Neuronal stem cell (in vitro differentiated cells): ENCODE measurements around the gene TTC4.

Experiments used
- DNase-seq: peaks from one replicate; pipeline ENCODE4 v3.0.0-alpha.2; 2013; ENCODE audit warnings: low spot score
- H2AFZ ChIP-seq: one replicate; pipeline ENCODE4 v1.6.1; 2013; ENCODE audit warnings: mild to moderate bottlenecking, low read length, inconsistent platforms
- H2AK5ac ChIP-seq: 2 replicates; pipeline ENCODE4 v1.6.1; 2013; ENCODE audit warnings: low read depth, mild to moderate bottlenecking, inconsistent platforms, low read length, moderate library complexity, mixed read lengths
- H2BK120ac ChIP-seq: 2 replicates; pipeline ENCODE4 v1.6.1; 2013; ENCODE audit warnings: low read depth, mild to moderate bottlenecking, inconsistent platforms, low read length, moderate library complexity, mixed read lengths
- H2BK12ac ChIP-seq: one replicate; pipeline ENCODE4 v1.6.1; 2013; ENCODE audit warnings: low read length, inconsistent platforms
- H2BK15ac ChIP-seq: 2 replicates; pipeline ENCODE4 v1.6.1; 2013; ENCODE audit warnings: mild to moderate bottlenecking, low read length, inconsistent platforms, mixed read lengths
- H2BK5ac ChIP-seq: one replicate; pipeline ENCODE4 v1.6.1; 2013; ENCODE audit warnings: inconsistent platforms, mild to moderate bottlenecking, low read length, moderate library complexity
- H3K14ac ChIP-seq: one replicate; pipeline ENCODE4 v1.6.1; 2013; ENCODE audit warnings: low read length, inconsistent platforms
- H3K18ac ChIP-seq: 2 replicates; pipeline ENCODE4 v1.6.1; 2013; ENCODE audit warnings: low read length, inconsistent platforms
- H3K23ac ChIP-seq: 2 replicates; pipeline ENCODE4 v1.6.1; 2013; ENCODE audit warnings: low read depth, mild to moderate bottlenecking, mixed read lengths, low read length, inconsistent platforms; ENCODE audit not compliant: poor library complexity
- H3K27ac ChIP-seq: replicated peaks from 3 replicates; pipeline ENCODE4 v1.5.1; 2013; ENCODE audit warnings: low read length, inconsistent platforms
- H3K27me3 ChIP-seq, 3 experiments: 2 replicates each; pipeline ENCODE4 v1.6.1; 2013; ENCODE audit warnings: low read length in 3 of 3, mild to moderate bottlenecking in 2 of 3, inconsistent platforms in 1 of 3, low read depth in 1 of 3, mixed read lengths in 1 of 3, moderate library complexity in 1 of 3; ENCODE audit not compliant: control insufficient read depth in 3 of 3, insufficient read depth in 3 of 3
- H3K36me3 ChIP-seq, 2 donors: replicated peaks in 1 of 2; 2 replicates each; pipeline ENCODE4 v1.6.1; 2013; ENCODE audit warnings: low read length in 2 of 2; ENCODE audit not compliant: control insufficient read depth in 2 of 2, insufficient read depth in 2 of 2
- H3K4ac ChIP-seq: 2 replicates; pipeline ENCODE4 v1.6.1; 2013; ENCODE audit warnings: inconsistent platforms, mild to moderate bottlenecking, low read length, moderate library complexity
- H3K4me1 ChIP-seq, 2 donors: 1 replicate in 1 of 2; 2 replicates in 1 of 2; pipeline ENCODE4 v1.6.1; 2013; ENCODE audit warnings: low read length in 2 of 2, low read depth in 1 of 2; ENCODE audit not compliant: control insufficient read depth in 2 of 2, insufficient read depth in 1 of 2
- H3K4me2 ChIP-seq: one replicate; pipeline ENCODE4 v1.6.1; 2013; ENCODE audit warnings: mild to moderate bottlenecking, low read length, inconsistent platforms; ENCODE audit not compliant: insufficient read depth, poor library complexity, severe bottlenecking
- H3K4me3 ChIP-seq, 2 donors: 2 replicates each; pipeline ENCODE4 v1.5.1; 2013; ENCODE audit warnings: low read length in 2 of 2, mild to moderate bottlenecking in 2 of 2, inconsistent platforms in 1 of 2, moderate library complexity in 1 of 2
- H3K79me1 ChIP-seq: one replicate; pipeline ENCODE4 v1.6.1; 2013; ENCODE audit warnings: low read depth, mild to moderate bottlenecking, inconsistent platforms, low read length, moderate library complexity
- H3K9ac ChIP-seq: one replicate; pipeline ENCODE4 v1.6.1; 2013; ENCODE audit warnings: mild to moderate bottlenecking, low read depth, low read length, inconsistent platforms; ENCODE audit not compliant: poor library complexity
- H3K9me3 ChIP-seq, 2 donors: replicated peaks in 1 of 2; 2 replicates each; pipeline versions ENCODE3 to v1.6.1; 2013; ENCODE audit warnings: low read length in 2 of 2, mild to moderate bottlenecking in 2 of 2, inconsistent platforms in 1 of 2, low read depth in 1 of 2, mixed read lengths in 1 of 2, moderate library complexity in 1 of 2; ENCODE audit not compliant: control insufficient read depth in 2 of 2, insufficient read depth in 1 of 2
- H4K8ac ChIP-seq: one replicate; pipeline ENCODE4 v1.6.1; 2013; ENCODE audit warnings: low read depth, mild to moderate bottlenecking, inconsistent platforms, low read length, moderate library complexity
- H4K91ac ChIP-seq: one replicate; pipeline ENCODE4 v1.6.1; 2013; ENCODE audit warnings: low read length, low read depth, mild to moderate bottlenecking, inconsistent platforms; ENCODE audit not compliant: poor library complexity
- WGBS, 2 donors: extraction: QIAGEN DNeasy Blood & Tissue Kit; methylation state at CpG; one replicate each; pipeline ENCODE4 v1.1.7; 2013; ENCODE audit warnings: missing lambda C conversion rate in 2 of 2, mixed read lengths in 1 of 2; ENCODE audit not compliant: insufficient read length in 2 of 2, insufficient replicate concordance in 1 of 2; ENCODE audit errors: extremely low coverage in 2 of 2; 5-methylcytosine and 5-hydroxymethylcytosine counted together

The TTC4 gene

DNA sequence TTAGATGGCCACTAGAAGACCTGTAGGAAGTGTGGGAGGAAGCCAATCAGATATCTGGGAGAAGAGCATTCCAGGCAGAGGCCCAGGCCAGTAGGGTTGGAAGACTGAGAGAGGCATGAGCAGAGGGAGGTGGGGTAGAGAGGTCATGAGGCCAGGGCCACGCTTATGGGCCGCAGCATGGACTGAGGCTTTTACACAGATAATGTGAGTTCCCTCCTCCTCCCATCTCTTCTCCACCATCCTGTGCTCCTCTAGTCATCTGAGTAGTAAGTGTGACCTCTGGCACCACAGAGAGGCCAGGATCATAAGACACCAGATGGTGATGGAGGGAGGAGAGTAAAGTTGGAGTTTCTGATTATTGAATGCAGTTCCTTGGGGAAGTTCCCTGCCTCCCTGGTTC lies 68.4 kb downstream of the TTC4 start:
- no peak overlapping the region for H2BK12ac ChIP-seq
- H3K27ac ChIP-seq, result no peak overlapping the region
- H2AFZ ChIP-seq, result no peak overlapping the region
- no peak overlapping the region for H3K14ac ChIP-seq
- no peak overlapping the region for H3K4me2 ChIP-seq
- no peak overlapping the region for H3K18ac ChIP-seq
- H3K9ac ChIP-seq, result no peak overlapping the region
- no peak overlapping the region for H3K4ac ChIP-seq
- no peak overlapping the region for H2BK15ac ChIP-seq
- no peak overlapping the region for H3K4me3 ChIP-seq
- no peak for DNase-seq
- no peak overlapping the region for H2BK120ac ChIP-seq
- H3K4me1 ChIP-seq, result no peaks in the 10 kb centered on the region
- H2AK5ac ChIP-seq, result no peak overlapping the region
- no peak overlapping the region for H3K23ac ChIP-seq
- H3K79me1 ChIP-seq, result no peaks in the 10 kb centered on the region
- H2BK5ac ChIP-seq, result no peak overlapping the region
- H4K8ac ChIP-seq, result no peak overlapping the region
- WGBS, 2 donors, result no CpG with 5 or more reads among the region's 2 CpGs
- H4K91ac ChIP-seq, result no peak overlapping the region
- H3K36me3 ChIP-seq, result no peaks in the 10 kb centered on the region
- peaks cover 0 to 71% (median 27%) of the 10 kb centered on the region in 3 experiments for H3K27me3 ChIP-seq
- H3K9me3 ChIP-seq, result no peaks in the 10 kb centered on the region

DNA sequence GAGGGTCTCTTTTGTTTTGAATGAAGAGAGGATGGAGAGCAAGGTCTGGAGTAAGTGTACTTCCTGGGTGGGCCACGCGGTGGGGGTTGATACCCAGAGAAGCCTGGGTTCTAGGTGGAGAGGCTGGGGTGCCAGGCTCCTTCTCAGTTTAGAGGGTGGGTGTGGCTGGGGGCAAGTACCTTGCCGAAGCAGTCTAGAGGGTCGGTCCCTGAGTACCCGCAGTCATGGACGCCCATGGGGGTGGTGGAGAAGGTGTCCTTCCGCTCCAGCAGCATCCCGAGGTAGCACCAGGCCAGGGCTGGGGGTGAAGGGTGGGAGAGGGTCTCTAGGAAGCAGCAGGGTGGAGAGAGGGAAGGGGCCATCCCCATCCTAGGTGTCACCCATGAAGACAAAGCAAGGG lies 71.1 kb downstream of the TTC4 start:
- no peak overlapping the region for H3K4me3 ChIP-seq
- H2BK120ac ChIP-seq, result no peak overlapping the region
- no peak overlapping the region for H4K91ac ChIP-seq
- no peak overlapping the region for H2BK15ac ChIP-seq
- no peak overlapping the region for H2BK5ac ChIP-seq
- H3K23ac ChIP-seq, result no peak overlapping the region
- H3K36me3 ChIP-seq, result no peaks in the 10 kb centered on the region
- DNase-seq, result no peak
- no peak overlapping the region for H2AFZ ChIP-seq
- H2BK12ac ChIP-seq, result no peak overlapping the region
- whole genome bisulfite sequencing, 2 donors, result no CpG with 5 or more reads among the region's 8 CpGs
- no peak overlapping the region for H3K14ac ChIP-seq
- no peak overlapping the region for H3K4ac ChIP-seq
- no peak overlapping the region for H2AK5ac ChIP-seq
- H3K79me1 ChIP-seq, result no peaks in the 10 kb centered on the region
- H3K4me1 ChIP-seq, result no peaks in the 10 kb centered on the region
- H3K9me3 ChIP-seq, result no peaks in the 10 kb centered on the region
- H3K27me3 ChIP-seq, result peaks cover 0 to 47% (median 12%) of the 10 kb centered on the region in 3 experiments
- no peak overlapping the region for H3K4me2 ChIP-seq
- H3K9ac ChIP-seq, result no peak overlapping the region
- no peak overlapping the region for H4K8ac ChIP-seq
- no peak overlapping the region for H3K18ac ChIP-seq
- no peak overlapping the region for H3K27ac ChIP-seq

DNA sequence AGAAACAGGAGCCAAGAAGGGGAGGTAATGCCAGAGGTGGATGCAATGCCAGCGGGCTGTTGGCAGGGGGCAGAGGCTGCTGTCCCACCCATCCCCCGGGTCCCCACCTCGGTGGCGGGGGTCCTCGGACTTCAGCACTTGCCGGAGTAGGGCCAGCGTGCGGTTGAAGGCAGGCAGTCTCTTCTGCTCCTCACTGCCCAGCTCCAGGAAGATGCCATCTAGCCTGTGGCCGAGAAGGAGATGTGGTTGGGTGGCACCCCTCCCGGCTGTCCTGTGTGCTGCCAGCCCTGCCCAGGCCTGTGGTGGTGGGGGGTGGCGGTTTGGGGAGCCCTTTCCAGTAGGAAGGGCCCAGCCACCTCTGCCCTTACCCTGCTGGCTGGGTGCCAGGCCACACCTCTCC lies 71.9 kb downstream of the TTC4 start:
- Histone ChIP-seq H4K8ac (no peak overlapping the region), H3K23ac (peak overlapping the region; percentile 12), H3K27ac (no peak overlapping the region), H3K36me3 (no peaks in the 10 kb centered on the region), H3K18ac (no peak overlapping the region), H3K9me3 (no peaks in the 10 kb centered on the region), H2AK5ac (no peak overlapping the region), H3K14ac (no peak overlapping the region), H2BK5ac (no peak overlapping the region), H3K79me1 (no peaks in the 10 kb centered on the region), H4K91ac (no peak overlapping the region), H2BK12ac (no peak overlapping the region), H3K4me1 (no peaks in the 10 kb centered on the region), H3K27me3 (peaks cover 0 to 38% (median 5%) of the 10 kb centered on the region in 3 experiments), H3K4ac (no peak overlapping the region), H3K4me3 (no peak overlapping the region), H3K9ac (no peak overlapping the region), H3K4me2 (no peak overlapping the region), H2AFZ (no peak overlapping the region), H2BK15ac (no peak overlapping the region), H2BK120ac (no peak overlapping the region)
- DNase-seq, result no peak
- no CpG with 5 or more reads among the region's 11 CpGs for WGBS, 2 donors

DNA sequence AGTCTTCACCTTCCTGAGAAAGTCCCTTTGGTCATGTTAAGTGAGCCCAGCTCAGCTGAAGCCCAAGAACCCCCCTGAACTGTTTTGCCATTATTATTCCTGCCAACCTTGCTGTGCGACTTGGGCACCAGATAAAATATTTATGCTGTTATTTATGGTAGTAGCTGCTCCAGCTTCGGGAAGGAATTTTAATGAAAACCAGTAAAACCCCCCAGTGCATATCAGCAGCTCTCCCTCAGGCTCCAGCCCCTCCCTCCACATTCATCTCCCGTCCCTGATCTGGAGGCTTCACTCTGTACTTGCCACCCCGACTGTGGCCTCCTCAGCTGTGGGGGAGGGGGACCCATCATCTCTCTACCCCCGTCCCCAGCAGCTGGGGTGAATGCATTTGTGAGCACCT lies 72.8 kb downstream of the TTC4 start:
- Histone ChIP-seq H2AFZ (no peak overlapping the region), H2AK5ac (no peak overlapping the region), H2BK12ac (no peak overlapping the region), H3K36me3 (no peaks in the 10 kb centered on the region), H3K79me1 (no peaks in the 10 kb centered on the region), H3K4me1 (peaks cover 0 to 3% of the 10 kb centered on the region in 2 donors), H2BK120ac (no peak overlapping the region), H3K4me3 (no peak overlapping the region), H3K23ac (no peak overlapping the region), H4K91ac (no peak overlapping the region), H3K9ac (no peak overlapping the region), H3K14ac (no peak overlapping the region), H3K18ac (peak overlapping the region; percentile 9), H2BK5ac (no peak overlapping the region), H3K4me2 (no peak overlapping the region), H3K4ac (no peak overlapping the region), H3K27me3 (peaks cover 0 to 33% (median 0%) of the 10 kb centered on the region in 3 experiments), H3K27ac (no peak overlapping the region), H3K9me3 (no peaks in the 10 kb centered on the region), H2BK15ac (no peak overlapping the region), H4K8ac (no peak overlapping the region)
- WGBS, 2 donors, result no CpG with 5 or more reads among the region's 5 CpGs
- DNase-seq, result no peak
